SK-N-SH (cell line): ENCODE data around the gene PCSK5. TPM values are rescaled to one million over a fixed set of nuclear protein-coding genes. Genes with fewer than 3 reads are reported as not detected.
"Not testable (repeated sequence)": the region's sequence is repeated elsewhere in the genome, so short reads cannot be mapped to it uniquely, and the experiment has no call there.

Experiments
- CTCF ChIA-PET: fragments of 300-600, 350-600 bp; formaldehyde crosslinking; extraction: SDS; loops from one replicate; lab custom pipeline; 2021; lab: Yijun Ruan, JAX
- POLR2A ChIA-PET: fragments of 350-600 bp; sonication (Branson Sonifier 250); formaldehyde crosslinking; extraction: SDS; loops from one replicate; lab custom pipeline; 2020; ENCODE audit warnings: antibody characterized with exemption, inconsistent platforms; lab: Yijun Ruan, JAX
- DNase-seq: peaks from one replicate; pipeline ENCODE4 v3.0.0; 2012
- H2AFZ ChIP-seq: fragments of 200-600 bp; sonication (generic); 2 replicates; pipeline ENCODE4 v1.8.1; 2016; ENCODE audit warnings: antibody characterized with exemption, mild to moderate bottlenecking, low read depth
- H3F3A ChIP-seq: fragments of 200-600 bp; sonication (generic); replicated peaks from 2 replicates; pipeline ENCODE3; 2016; ENCODE audit warnings: antibody characterized with exemption, mild to moderate bottlenecking; ENCODE audit not compliant: insufficient read depth
- H3K27ac ChIP-seq, 2 experiments: fragments of 200-500 bp in 1 of 2; fragments of 200-600 bp in 1 of 2; sonication (Bioruptor generic) in 1 of 2; sonication (generic), shearing (Covaris generic) in 1 of 2; 2 replicates each; pipeline versions ENCODE4 v1.5.1 to v1.6.1; 2014 to 2016; ENCODE audit warnings: low read depth in 2 of 2, inconsistent platforms in 1 of 2, low read length in 1 of 2, mild to moderate bottlenecking in 1 of 2, mixed read lengths in 1 of 2
- H3K27me3 ChIP-seq: fragments of 200-600 bp; sonication (generic), shearing (Covaris generic); 2 replicates; pipeline ENCODE4 v1.6.1; 2016; ENCODE audit warnings: mixed run types; ENCODE audit not compliant: insufficient read depth
- H3K36me3 ChIP-seq, 2 experiments: fragments of 200-500 bp in 1 of 2; fragments of 200-600 bp in 1 of 2; sonication (Bioruptor generic) in 1 of 2; sonication (generic) in 1 of 2; replicated peaks in 1 of 2; 2 replicates each; pipeline versions ENCODE3 to v1.5.1; 2014 to 2016; ENCODE audit warnings: low read length in 1 of 2, mild to moderate bottlenecking in 1 of 2; ENCODE audit not compliant: insufficient read depth in 2 of 2, control insufficient read depth in 1 of 2
- H3K4me1 ChIP-seq, 2 experiments: fragments of 200-500 bp in 1 of 2; fragments of 200-600 bp in 1 of 2; sonication (Bioruptor generic) in 1 of 2; sonication (generic), shearing (Covaris generic) in 1 of 2; 2 replicates each; pipeline versions ENCODE4 v1.5.1 to v1.6.1; 2014 to 2016; ENCODE audit warnings: low read depth in 1 of 2, low read length in 1 of 2, mixed run types in 1 of 2; ENCODE audit not compliant: insufficient read depth in 2 of 2, control insufficient read depth in 1 of 2
- H3K4me2 ChIP-seq: fragments of 200-600 bp; sonication (generic), shearing (Covaris generic); 2 replicates; pipeline ENCODE4 v1.6.1; 2017; ENCODE audit warnings: mixed run types
- H3K4me3 ChIP-seq, 2 experiments: fragments of 200-500 bp in 1 of 2; fragments of 200-600 bp in 1 of 2; sonication (Bioruptor generic) in 1 of 2; sonication (generic), shearing (Covaris generic) in 1 of 2; 2 replicates each; pipeline versions ENCODE4 v1.5.1 to v1.8.1; 2014 to 2016; ENCODE audit warnings: low read depth in 2 of 2, inconsistent platforms in 1 of 2, low read length in 1 of 2, mild to moderate bottlenecking in 1 of 2, mixed read lengths in 1 of 2, moderate library complexity in 1 of 2
- H3K79me2 ChIP-seq: fragments of 200-600 bp; sonication (generic); 2 replicates; pipeline ENCODE4 v1.8.1; 2017; ENCODE audit warnings: mild to moderate bottlenecking; ENCODE audit not compliant: insufficient read depth
- H3K9ac ChIP-seq: fragments of 200-600 bp; sonication (generic); 2 replicates; pipeline ENCODE4 v1.6.1; 2017; ENCODE audit warnings: mixed run types
- H3K9me2 ChIP-seq: fragments of 200-600 bp; sonication (generic); 2 replicates; pipeline ENCODE4 v1.6.1; 2017; ENCODE audit warnings: mixed run types
- H3K9me3 ChIP-seq: fragments of 200-600 bp; sonication (generic); 2 replicates; pipeline ENCODE4 v1.6.1; 2017; ENCODE audit warnings: mixed run types, mild to moderate bottlenecking, moderate library complexity
- H4K20me1 ChIP-seq: fragments of 200-600 bp; sonication (generic); 2 replicates; pipeline ENCODE4 v1.6.1; 2017; ENCODE audit warnings: mild to moderate bottlenecking, mixed run types; ENCODE audit not compliant: insufficient read depth
- ELF1 ChIP-seq: IDR thresholded peaks from 2 replicates; pipeline ENCODE4 v1.4.0; 2012
- EP300 ChIP-seq, 2 experiments: IDR thresholded peaks; 2 replicates each; pipeline versions ENCODE4 v1.4.0 to v1.6.1; 2012; ENCODE audit warnings: borderline replicate concordance in 1 of 2, low read depth in 1 of 2, low read length in 1 of 2
- FOXM1 ChIP-seq: IDR thresholded peaks from 2 replicates; pipeline ENCODE4 v1.4.0; 2012; ENCODE audit warnings: low read depth, mild to moderate bottlenecking
- GATA2 ChIP-seq: sonication (generic); formaldehyde crosslinking; IDR thresholded peaks from 2 replicates; pipeline ENCODE4 v1.5.0; 2020; ENCODE audit warnings: mild to moderate bottlenecking, missing genetic modification reagents
- MXI1 ChIP-seq: IDR thresholded peaks from 2 replicates; pipeline ENCODE4 v1.6.1; 2012; ENCODE audit warnings: mild to moderate bottlenecking, low read depth, low read length, improper control_type of control experiment
- RCOR1 ChIP-seq: fragments of 150-350 bp; IDR thresholded peaks from 2 replicates; pipeline ENCODE4 v1.6.1; 2017; ENCODE audit warnings: antibody characterized with exemption, low read length
- RXRA ChIP-seq: IDR thresholded peaks from 2 replicates; pipeline ENCODE4 v1.4.0; 2012; ENCODE audit warnings: low read depth, mild to moderate bottlenecking, borderline replicate concordance
- SIN3A ChIP-seq: IDR thresholded peaks from 2 replicates; pipeline ENCODE4 v1.6.1; 2012; ENCODE audit warnings: low read depth, mild to moderate bottlenecking, low read length, moderate library complexity, borderline replicate concordance
- USF1 ChIP-seq: IDR thresholded peaks from 2 replicates; pipeline ENCODE4 v1.4.0; 2012; ENCODE audit warnings: low read depth, borderline replicate concordance
- YY1 ChIP-seq: IDR thresholded peaks from 2 replicates; pipeline ENCODE4 v1.4.0; 2012; ENCODE audit warnings: low read depth, mild to moderate bottlenecking
- WGBS: methylation state at CpG from one replicate; pipeline ENCODE4 v1.1.6; 2017; ENCODE audit warnings: low lambda C conversion rate; 5-methylcytosine and 5-hydroxymethylcytosine counted together
- polyA plus RNA-seq, 3 experiments: library from polyadenylated mRNA; depleted of rRNA; stranded (reverse); fragments of >200 nt; gene quantifications; 2 replicates each; pipeline ENCODE4 v1.2.3, GENCODE V29; 2012
- TF ChIP-seq, protein P1 (sequence below): IDR thresholded peaks from 2 replicates; pipeline ENCODE4 v1.4.0; 2012; ENCODE audit warnings: low read depth, borderline replicate concordance
- TF ChIP-seq, protein P2 (sequence below): fragments of 200-600 bp; sonication (generic); IDR thresholded peaks from 2 replicates; pipeline ENCODE4 v1.6.1; 2017; ENCODE audit warnings: antibody characterized with exemption, mild to moderate bottlenecking, moderate library complexity

Gene PCSK5
- polyA plus RNA-seq, 1 of the 3 experiments (the other 2 are of a cell fraction) = 0.08 TPM

DNA sequence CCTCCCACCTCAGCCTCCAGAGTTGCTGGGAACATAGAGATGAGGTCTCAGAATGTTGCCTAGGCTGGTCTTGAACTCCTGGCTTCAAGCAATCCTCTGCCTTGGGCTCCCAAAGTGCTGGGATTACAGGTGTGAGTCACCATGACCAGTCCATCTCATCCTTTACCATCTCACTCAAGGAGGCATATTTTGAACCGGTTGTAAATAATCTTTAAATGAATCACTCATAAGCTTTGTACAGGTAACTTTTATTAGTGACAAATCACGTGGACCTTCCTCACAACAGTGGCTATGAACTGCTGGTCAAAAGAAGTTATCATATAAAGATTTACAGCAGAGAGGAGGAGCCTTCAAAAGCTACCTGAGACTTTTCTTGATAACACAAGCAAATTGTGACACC lies 433.0 kb downstream of the PCSK5 start:
- ChIA-PET CTCF (no interaction called here), POLR2A (no interaction called here)
- Histone ChIP-seq H3K27ac (no peak overlapping the region), H3K9ac (no peak overlapping the region), H4K20me1 (no peaks in the 10 kb centered on the region), H3K36me3 (no peaks in the 10 kb centered on the region), H3K79me2 (no peaks in the 10 kb centered on the region), H3K9me2 (no peaks in the 10 kb centered on the region), H2AFZ (no peak overlapping the region), H3K4me3 (no peak overlapping the region), H3F3A (no peaks in the 10 kb centered on the region), H3K9me3 (no peaks in the 10 kb centered on the region), H3K4me2 (no peak overlapping the region), H3K4me1 (no peaks in the 10 kb centered on the region)
- no peak for DNase-seq
- whole genome bisulfite sequencing = 3% methylated on average over 2 of the region's 2 CpGs
- TF ChIP-seq, protein P1, sequence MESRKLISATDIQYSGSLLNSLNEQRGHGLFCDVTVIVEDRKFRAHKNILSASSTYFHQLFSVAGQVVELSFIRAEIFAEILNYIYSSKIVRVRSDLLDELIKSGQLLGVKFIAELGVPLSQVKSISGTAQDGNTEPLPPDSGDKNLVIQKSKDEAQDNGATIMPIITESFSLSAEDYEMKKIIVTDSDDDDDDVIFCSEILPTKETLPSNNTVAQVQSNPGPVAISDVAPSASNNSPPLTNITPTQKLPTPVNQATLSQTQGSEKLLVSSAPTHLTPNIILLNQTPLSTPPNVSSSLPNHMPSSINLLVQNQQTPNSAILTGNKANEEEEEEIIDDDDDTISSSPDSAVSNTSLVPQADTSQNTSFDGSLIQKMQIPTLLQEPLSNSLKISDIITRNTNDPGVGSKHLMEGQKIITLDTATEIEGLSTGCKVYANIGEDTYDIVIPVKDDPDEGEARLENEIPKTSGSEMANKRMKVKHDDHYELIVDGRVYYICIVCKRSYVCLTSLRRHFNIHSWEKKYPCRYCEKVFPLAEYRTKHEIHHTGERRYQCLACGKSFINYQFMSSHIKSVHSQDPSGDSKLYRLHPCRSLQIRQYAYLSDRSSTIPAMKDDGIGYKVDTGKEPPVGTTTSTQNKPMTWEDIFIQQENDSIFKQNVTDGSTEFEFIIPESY = no peak
- TF ChIP-seq RXRA (no peak), SIN3A (no peak), FOXM1 (no peak)
- TF ChIP-seq, all 33 proteins: peak for 0
- peaks cover under 1% of the 10 kb centered on the region; the same call in 1 of the 2 replicates for H3K27me3 ChIP-seq

- H3K4me3 ChIP-seq, DNase-seq, H2AFZ ChIP-seq, H3K9me3 ChIP-seq, H3K9me2 ChIP-seq, H4K20me1 ChIP-seq, H3K9ac ChIP-seq, H3K4me1 ChIP-seq, H3K27me3 ChIP-seq, H3K36me3 ChIP-seq, H3K4me2 ChIP-seq, H3K27ac ChIP-seq, CTCF ChIA-PET, H3F3A ChIP-seq, POLR2A ChIA-PET, H3K79me2 ChIP-seq: not testable (repeated sequence)
- WGBS = 62% methylated on average over 6 of the region's 7 CpGs
These were observed 433.6 kb downstream of the PCSK5 start for GRCh38 chr9:76324030-76324429.

DNA sequence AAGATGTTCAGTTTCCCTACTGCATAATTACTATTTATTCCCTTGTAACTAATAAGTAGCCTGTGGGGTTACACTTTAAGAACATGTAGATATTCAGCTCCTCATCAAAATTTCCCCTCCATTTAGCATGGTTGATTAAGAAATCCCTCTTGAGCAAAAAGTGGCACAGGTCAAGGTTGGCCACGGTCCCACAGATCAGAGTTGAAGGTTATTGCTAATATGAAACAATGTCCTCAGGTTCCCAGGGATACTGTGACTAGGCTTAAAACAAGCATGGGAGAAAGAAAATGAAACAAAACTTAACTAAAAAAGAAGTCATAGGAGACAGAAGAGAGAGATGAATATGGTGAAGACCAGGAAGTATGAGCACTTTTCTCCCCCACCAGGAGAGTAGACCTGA lies 439.6 kb downstream of the PCSK5 start:
- no peaks in the 10 kb centered on the region for H3K36me3 ChIP-seq
- H3K27me3 ChIP-seq = peaks cover 49% of the 10 kb centered on the region; the same call in 1 of the 2 replicates
- H3F3A ChIP-seq = no peaks in the 10 kb centered on the region
- no peaks in the 10 kb centered on the region for H3K79me2 ChIP-seq
- H3K4me2 ChIP-seq = no peak overlapping the region
- H3K9me3 ChIP-seq = no peaks in the 10 kb centered on the region
- H3K9ac ChIP-seq = no peak overlapping the region
- no peak for TF ChIP-seq YY1
- TF ChIP-seq RCOR1 = no peak
- no peak for TF ChIP-seq GATA2
- TF ChIP-seq ELF1 = no peak
- no peak for TF ChIP-seq SIN3A
- TF ChIP-seq, protein P2, sequence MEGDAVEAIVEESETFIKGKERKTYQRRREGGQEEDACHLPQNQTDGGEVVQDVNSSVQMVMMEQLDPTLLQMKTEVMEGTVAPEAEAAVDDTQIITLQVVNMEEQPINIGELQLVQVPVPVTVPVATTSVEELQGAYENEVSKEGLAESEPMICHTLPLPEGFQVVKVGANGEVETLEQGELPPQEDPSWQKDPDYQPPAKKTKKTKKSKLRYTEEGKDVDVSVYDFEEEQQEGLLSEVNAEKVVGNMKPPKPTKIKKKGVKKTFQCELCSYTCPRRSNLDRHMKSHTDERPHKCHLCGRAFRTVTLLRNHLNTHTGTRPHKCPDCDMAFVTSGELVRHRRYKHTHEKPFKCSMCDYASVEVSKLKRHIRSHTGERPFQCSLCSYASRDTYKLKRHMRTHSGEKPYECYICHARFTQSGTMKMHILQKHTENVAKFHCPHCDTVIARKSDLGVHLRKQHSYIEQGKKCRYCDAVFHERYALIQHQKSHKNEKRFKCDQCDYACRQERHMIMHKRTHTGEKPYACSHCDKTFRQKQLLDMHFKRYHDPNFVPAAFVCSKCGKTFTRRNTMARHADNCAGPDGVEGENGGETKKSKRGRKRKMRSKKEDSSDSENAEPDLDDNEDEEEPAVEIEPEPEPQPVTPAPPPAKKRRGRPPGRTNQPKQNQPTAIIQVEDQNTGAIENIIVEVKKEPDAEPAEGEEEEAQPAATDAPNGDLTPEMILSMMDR = no peak
- TF ChIP-seq USF1 = no peak
- TF ChIP-seq, protein P1 = no peak
- no peak for TF ChIP-seq MXI1
- no peak for TF ChIP-seq EP300 (IDR thresholded peaks at IDR 0.05; ENCODE audit: borderline replicate concordance in 1 of 2, low read depth in 1 of 2, low read length in 1 of 2)
- POLR2A ChIA-PET = no interaction called here
- H4K20me1 ChIP-seq = no peaks in the 10 kb centered on the region
- H3K9me2 ChIP-seq = no peaks in the 10 kb centered on the region
- no peak overlapping the region for H3K27ac ChIP-seq
- no peak overlapping the region for H3K4me3 ChIP-seq
- whole genome bisulfite sequencing = 0% methylated on average over 1 of the region's 1 CpG
- no peak for DNase-seq
- no peak overlapping the region for H2AFZ ChIP-seq
- H3K4me1 ChIP-seq = no peaks in the 10 kb centered on the region
- CTCF ChIA-PET = no interaction called here
